HG03378 (cell line): Measurements from ENCODE around the gene GPC6.

ENCODE experiments used
- ATAC-seq: cut with Tn5 transposase; IDR thresholded peaks from one replicate; pipeline ENCODE4 v1.9.1; 2021; ENCODE audit warnings: mild to moderate bottlenecking, moderate library complexity; ENCODE audit not compliant: unreplicated experiment

Gene GPC6

GRCh38 chr13:93554514-93554913 is 327.9 kb downstream of the GPC6 start:
- no peak for ATAC-seq

GRCh38 chr13:93558637-93559036 is 332.0 kb downstream of the GPC6 start:
- no peak for ATAC-seq

- no peak for ATAC-seq
Observed at GRCh38 chr13:93559718-93560117, 333.1 kb downstream of the GPC6 start.

GRCh38 chr13:93561576-93562225 is 335.1 kb downstream of the GPC6 start:
- no peak for ATAC-seq

GRCh38 chr13:93562676-93563075 is 336.1 kb downstream of the GPC6 start:
- ATAC-seq = no peak

DNA sequence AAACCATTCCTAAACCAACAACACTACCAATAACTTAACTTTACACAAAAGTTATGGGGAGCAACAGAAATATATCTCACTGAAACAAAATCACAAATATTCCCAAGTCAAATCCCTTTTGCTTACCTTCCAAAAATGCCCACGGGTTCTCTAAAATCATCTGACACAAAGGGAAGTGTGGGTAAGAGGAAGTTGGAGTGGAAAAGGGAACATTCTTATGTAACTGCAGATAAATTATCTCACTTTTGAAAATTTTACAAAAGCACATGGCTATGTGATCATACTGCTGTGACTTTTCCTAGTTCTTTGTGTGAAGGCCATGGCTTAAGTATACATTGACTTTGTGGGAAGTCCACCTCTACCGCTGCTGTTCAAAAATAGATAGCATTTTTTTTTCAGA is 350.5 kb downstream of the GPC6 start:
- no peak for ATAC-seq

GRCh38 chr13:93589788-93590187 is 363.2 kb downstream of the GPC6 start:
- ATAC-seq = no peak

- no peak for ATAC-seq
Observed at GRCh38 chr13:93603043-93603442, 376.4 kb downstream of the GPC6 start.

DNA sequence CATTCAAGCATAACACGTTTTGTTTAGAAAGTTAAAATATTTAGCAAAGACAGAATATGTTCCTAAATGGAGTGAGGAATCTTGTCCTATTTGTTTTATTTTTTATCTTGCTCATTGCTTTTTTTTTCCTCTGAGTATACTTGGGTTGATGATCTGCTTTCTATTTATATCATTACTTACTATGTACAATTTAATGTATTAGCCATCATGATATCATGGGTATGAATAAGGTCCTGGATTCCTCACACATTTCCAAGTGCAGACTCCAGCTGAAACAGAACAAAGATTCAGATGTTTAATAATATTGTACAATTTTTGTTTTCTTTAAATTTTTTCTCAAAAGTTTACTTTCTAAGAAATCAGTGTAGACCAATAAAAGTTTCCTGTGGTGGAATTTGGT is 388.2 kb downstream of the GPC6 start:
- no peak for ATAC-seq

- ATAC-seq = no peak
Observed at GRCh38 chr13:93620181-93620765, 393.7 kb downstream of the GPC6 start.

- ATAC-seq = no peak
Observed at GRCh38 chr13:93621051-93621450, 394.4 kb downstream of the GPC6 start.

- no peak for ATAC-seq
Observed at GRCh38 chr13:93621966-93622365, 395.4 kb downstream of the GPC6 start.

- no peak for ATAC-seq
Observed at GRCh38 chr13:93624311-93624777, 397.7 kb downstream of the GPC6 start.

GRCh38 chr13:93625536-93625935 is 398.9 kb downstream of the GPC6 start:
- no peak for ATAC-seq

DNA sequence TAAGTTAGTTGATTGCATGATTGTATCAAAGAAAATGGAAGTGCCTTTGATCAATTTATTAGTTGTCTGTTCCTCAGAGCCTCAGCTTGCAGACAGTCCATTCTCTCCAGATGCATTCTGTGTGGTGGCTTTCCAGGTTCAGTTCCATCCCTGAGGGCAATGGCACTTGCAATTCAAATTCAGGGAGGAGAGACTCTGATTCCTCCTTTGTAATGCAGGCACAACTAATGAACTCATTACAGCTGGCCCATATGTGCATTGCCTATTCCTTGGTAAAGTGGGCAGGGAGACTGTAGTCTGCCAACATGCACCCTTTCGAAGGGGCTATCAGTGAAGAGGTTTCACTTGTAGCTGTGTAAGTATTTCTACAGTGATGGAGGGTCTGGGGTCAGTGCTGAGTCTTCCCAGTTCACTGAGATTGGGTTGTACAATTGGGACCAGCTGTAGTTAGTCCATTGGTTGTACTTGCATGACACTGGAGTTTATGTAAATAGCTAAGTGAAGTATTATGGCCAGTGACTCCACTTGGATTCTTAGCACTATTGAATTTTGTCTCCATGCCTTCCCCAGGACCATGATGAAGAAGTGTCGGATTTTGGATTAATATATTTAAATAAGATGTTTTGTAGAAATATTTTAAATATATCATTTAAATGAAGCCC is 401.7 kb downstream of the GPC6 start:
- ATAC-seq = no peak

- no peak for ATAC-seq
Observed at GRCh38 chr13:93635616-93636032, 409.0 kb downstream of the GPC6 start.

- ATAC-seq = no peak
Observed at GRCh38 chr13:93637852-93638251, 411.2 kb downstream of the GPC6 start.

DNA sequence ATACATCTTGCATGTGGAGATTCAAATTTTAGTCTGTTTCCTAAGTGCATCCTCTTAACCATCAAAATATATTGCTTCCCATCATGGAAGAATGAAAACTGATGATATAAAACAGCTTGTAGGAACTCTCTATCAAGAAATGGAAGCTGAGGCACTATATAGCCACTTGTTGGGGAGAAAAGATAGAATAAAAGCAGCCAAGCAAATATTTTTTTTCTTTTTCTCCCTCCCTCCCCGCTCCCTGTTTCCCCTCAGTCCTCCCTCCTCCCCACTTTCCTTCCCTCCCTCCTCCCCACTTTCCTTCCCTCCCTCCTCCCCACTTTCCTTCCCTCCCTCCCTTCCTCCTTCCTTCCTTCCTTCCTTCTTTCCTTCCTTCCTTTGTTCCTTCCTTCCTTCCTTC is 413.8 kb downstream of the GPC6 start:
- no peak for ATAC-seq

GRCh38 chr13:93646245-93646644 is 419.6 kb downstream of the GPC6 start:
- no peak for ATAC-seq

DNA sequence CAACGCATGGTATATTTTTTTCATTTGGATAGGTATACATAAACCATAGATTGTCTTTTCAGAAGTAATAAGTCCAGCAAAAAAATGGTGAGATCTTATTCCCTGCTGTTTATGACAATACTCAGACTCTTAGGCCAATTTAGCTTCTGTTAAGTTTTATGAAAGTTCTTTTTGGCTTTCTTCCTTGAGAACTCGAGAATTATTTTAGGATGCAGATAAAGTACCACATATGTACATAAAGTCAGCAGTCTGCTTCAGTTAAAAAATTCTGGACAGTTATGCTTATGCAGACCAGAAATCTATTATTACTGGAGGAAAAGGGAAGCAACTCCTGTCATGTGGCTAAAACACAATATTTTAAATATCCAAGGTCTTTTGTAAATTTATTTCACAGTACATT is 422.9 kb downstream of the GPC6 start:
- no peak for ATAC-seq

- no peak for ATAC-seq
Observed at GRCh38 chr13:93653776-93654175, 427.2 kb downstream of the GPC6 start.

DNA sequence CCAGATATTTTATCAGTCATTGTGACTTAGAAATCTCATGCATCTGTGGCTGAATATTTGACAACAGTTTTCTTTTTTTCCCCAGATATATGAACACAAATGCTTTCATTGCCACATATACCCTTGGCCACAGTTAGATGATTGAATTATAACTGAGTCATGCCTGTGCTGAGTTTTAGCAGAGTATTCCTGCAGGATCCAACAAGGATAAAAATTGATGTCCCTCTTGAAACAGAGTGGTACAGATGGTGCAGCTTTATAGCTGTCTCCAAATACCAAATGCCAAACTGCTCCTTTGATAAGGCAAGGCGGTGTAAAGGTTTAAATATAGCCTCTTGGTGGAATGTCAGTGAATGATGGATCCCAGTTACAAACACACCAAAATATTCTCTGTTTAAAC is 428.5 kb downstream of the GPC6 start:
- no peak for ATAC-seq
